ENCODE measurements around the gene RNF144A.

Gene RNF144A

DNA sequence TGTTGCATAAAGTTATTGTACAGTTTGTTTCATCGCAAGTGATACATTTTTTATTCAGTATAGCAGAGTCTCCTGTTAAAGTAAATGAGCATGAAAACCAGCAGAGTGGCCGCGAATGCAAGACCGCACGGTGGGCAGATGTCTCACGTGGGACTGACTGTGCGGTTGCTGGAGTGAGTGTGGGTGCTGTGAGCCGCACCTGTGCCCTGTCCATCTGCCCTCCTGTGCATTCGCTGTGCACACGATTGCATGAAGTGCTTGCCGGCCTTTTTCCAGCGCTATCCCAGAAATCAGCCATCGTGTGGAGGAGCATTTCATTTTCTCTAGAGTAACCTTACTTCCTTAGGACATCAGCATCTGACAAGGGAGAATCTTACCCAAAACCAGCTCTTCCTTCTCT is 118.7 kb downstream of the RNF144A start:
- no peak for DNase-seq

DNA sequence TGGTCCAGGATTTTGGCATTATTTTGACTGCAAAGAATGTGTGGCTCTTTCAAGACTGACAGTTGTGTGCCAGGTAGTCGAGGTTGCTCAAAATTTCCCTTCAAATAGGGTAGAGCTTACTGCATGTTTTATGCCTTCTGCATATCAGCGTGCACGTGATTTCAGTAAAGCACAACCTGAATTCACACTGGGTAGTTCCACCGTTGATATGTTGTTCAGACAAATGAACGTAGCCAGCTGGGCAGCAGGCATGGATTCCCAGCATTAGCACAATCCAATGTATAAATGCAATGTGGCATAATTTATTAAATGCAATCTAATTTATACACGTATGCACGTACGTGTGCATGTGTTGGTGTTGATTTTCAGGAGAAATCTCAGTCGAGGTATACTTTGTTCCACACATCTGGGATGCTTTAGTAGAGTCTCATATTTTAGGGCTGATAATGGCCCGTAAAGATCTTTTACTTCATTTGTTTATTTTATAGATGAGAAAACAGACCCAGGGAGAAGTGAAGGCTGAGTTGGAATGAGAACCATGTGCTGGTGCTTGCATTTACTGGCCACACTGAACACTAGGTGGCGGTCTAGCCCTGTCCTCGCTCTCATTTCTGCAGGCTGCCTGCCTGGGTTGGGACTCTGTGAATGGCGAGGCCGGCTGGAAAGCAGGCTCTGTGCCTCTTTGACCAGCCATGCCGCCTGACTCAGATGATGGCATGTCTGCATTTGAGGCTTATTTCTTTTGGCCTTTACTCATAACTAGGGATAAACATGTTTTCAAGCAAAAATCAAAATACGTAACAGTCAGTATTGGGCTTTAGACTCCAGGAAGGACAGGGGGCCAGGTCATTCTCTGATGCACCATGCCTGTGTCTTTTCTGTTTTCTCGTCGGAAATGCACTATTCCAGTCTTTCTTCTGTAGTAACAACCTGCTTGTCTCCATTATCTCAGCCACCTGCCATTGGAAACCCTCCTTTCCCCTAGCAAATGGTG is 120.4 kb downstream of the RNF144A start:
- DNase-seq: peak in 48 of 58 donors; percentile 17 to 81 (median 58)

DNA sequence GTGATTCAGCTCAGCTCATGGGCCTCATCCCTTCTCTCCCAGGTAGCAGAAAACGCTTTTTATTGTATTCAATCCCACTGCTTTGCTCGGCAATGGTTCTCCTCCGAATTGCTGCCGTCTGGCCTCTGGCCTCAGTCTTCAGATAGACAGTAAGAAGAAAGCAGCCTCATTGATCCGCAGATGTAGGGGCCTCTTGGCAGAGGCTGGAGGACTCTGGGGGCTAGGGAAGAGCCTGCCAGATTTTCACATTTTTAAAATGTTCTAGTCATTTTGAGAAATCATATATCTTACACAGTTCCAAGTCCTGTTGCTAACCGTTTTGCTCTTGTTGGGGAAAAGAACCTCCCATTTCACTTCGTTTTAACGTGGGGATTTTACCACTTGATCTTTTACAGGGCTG is 123.3 kb downstream of the RNF144A start:
- DNase-seq: no peak

DNA sequence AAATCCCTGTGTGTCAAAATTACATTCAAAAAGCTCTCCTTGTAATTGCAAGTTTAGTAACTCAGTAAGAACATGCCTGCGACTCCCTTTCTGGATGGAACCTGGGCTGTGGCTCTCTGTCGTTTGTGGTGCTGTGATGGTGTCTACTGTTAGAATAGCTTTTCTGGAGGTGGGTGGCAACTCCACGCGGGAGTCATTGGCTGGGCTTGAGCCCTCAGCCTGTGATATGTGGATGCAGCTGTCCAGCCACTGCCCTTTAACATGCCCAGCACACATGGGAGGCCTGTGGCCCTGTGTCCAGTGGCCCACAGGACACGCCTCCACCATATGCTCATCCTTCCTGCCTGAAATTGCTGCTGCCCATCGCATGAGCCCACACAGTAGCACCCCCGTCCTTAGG is 124.2 kb downstream of the RNF144A start:
- no peak for DNase-seq

DNA sequence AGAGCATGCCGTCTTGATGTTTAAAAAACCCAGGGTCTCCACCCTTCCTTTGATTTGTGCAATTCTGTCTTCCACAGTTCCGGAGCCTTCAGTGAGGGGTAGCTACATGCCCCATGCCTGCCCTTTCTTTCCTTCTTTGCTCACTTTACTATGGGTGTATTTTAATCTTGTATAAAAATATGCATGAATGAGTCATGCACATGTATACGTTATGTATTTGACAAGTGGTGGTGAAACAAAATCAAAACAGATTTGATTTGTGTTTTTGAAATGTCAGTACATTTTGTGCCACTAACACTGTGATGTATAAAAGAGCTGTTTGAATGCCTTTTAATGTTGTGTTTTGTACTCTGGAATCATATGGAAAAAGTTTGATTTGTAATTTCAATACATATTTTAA is 126.5 kb downstream of the RNF144A start:
- no peak for DNase-seq

DNA sequence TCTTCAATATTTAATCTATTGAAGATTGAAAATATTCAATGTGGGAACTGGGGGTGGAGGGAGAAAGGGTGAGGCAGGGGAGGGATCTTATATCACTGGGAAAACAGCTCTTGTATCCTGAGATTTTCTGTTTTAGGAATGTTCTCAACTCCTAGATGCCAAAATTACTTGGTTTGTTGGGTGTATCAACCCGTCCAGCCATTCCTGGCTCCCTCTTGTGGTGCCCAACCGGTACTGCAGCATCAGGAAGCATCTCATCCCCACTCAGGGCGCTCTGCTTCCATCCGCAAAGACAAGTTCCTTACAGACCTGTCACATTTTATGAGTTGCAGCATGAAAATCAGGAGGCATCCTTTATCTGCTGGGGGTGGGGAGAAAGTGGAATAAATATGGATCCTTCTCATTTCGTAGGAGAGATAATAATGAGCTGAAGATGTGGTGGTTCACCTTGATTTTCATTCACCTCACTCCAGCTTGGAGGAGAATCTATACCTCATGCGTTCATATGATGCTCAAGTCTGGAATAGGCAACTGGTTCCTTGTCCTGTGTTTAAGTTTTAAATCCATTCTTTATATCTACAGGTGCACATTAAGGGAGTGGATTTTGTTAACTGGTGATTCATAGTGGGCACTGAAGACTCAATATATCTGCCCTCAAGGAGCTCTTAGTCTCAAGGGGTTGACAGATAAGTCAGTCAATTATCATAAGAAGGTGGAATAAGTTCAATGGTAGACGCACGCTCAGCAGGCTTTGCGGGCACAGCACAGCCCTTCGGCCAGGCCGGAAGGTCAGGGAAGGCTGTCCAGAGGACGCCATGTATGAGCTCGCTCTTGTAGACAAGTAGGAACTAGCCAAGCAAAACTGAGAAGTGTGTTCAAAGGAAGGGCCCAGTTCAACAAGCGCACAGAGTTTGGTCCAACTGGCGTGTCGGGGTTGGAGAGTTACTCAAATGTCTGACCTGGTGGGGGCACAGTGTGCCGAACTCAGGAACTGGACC is 127.3 kb downstream of the RNF144A start:
- DNase-seq: peak in 45 of 58 donors; percentile 9 to 79 (median 38)

DNA sequence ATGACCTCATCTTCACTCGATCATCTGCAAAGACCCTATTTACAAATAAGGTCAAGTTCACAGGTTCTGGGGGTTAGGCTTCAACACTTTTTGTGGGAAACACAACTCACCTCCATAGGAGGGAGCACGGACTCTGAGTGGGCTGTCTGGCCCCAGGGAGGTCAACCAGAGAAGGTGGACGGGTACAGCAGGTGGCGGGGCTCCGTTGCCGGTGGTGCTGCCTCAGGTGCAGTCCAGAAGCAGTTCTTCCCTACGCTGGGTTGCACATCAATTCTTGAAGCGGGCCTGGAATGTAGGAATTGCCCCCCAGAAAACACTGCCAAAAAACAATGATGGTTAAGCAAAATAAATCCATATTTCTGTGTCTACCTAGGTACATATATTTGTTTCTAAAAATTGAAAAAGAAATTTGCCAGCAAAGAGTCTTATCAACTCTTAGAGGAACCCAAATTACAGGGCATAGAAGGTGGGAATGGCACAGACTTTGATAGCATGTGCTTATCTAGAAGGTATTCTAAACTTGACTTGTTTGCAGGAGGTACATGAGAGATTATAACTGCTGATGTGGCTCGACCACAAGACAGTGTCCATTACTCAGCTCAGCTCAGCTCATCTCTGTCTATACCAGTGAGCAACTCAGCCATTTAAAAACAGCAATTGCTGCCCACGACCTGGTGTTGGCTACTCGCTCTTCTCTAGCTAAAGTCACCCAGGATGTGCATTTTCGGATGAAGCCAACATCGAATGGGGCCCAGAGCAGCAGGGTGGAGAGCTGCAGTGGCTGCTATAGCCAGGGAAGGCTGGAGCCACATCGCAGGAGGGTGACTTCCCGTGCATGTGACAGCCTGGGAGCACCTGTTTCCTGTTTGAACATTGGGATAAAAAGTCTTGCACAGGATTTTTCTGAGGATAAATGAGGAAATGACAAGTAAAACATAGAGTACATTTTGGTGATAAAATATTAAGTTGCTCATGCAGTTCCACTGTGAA is 128.7 kb downstream of the RNF144A start:
- DNase-seq: no peak

DNA sequence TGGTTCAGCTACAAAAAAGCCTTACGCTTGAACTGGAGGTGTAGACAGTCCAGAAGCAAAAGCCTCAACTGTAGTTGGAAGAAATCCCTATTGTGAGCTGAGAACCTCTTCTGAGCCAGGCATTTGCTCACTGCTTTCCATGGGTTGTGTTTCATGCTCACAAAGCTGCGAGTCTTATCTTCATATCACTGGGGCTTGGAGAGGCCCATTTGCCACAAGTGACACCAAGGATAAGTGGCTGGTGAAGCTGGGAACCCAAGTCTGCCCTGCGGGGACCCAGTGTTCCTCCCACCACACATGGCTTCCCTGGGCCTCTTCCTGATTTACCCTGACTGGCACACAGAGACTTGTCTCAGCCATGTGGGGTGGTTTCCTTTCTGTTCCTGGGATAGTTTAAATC is 130.4 kb downstream of the RNF144A start:
- no peak for DNase-seq

DNA sequence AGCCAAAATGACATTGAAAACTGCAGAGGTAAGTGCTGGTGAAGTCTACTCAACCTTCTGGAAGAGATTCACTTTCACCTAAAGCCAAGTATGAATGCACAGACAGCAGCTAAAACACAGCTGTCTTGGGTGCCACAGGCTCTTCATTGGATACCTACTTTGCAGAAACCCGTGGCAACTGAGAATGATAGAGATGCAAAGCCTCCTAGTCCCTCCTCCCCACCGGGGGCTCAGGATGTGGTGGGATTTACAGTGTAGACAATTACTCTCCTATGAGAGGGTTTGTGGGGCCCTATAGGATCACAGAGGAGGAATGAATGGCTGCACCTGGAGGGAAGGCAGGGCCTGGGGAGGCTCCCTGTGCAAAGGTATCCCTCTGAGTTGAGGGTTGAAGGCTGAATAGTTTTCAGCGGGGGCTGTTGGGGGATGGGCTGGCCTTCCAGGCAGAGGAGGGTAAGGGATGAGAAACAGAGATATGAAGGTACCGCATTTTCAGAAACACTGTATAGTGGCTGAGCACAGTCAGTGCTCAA is 131.6 kb downstream of the RNF144A start:
- no peak for DNase-seq

DNA sequence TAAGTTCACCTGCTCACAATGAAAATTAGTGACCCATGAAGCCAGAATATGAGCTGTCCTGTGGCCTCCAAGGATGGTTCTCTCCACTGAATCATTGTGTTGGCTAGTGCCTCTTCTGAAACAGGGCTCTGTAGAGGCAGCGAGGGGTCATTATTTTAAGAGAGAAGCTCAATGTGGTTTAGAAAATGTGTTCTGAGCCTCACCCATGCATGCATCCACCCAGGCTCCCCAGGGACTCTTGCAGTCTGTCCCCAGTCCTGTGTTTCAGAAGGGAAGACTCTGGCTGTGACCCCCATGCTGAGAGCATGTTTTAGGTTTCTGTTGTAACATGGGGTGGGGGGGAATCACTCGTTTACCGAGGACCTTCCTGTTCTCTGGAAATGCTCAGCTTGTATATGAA is 135.2 kb downstream of the RNF144A start:
- DNase-seq: no peak

DNA sequence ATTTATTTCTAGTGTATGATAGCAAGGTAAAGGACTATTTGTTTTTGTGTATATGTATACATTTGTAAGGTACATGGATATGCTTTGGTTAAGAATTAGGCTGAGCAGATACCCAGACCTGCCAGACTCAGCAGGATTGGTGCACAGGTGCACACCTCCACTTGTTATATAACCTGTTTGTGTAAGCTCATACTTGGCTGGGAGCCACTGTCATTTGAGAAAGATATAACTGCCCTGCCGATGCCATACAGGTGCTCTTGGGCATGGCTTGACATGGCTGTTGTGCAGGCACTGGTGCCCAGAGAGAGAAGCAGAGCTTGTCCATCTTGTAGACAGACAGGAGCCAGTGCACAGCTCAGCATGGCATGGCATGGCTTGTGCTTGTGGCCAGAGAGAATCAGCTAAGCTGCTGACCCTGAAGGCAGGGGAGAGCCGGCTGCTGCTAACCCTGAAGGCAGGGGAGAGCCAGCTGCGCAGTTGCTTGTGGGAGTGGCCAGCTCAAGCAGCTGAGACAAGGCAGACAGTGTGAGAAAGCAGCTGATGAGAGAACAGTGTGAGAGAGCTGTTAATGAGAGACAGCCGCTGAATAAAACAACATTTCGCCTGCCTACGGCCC is 136.5 kb downstream of the RNF144A start:
- peak in 32 of 58 donors; percentile 6 to 72 (median 28) for DNase-seq

DNA sequence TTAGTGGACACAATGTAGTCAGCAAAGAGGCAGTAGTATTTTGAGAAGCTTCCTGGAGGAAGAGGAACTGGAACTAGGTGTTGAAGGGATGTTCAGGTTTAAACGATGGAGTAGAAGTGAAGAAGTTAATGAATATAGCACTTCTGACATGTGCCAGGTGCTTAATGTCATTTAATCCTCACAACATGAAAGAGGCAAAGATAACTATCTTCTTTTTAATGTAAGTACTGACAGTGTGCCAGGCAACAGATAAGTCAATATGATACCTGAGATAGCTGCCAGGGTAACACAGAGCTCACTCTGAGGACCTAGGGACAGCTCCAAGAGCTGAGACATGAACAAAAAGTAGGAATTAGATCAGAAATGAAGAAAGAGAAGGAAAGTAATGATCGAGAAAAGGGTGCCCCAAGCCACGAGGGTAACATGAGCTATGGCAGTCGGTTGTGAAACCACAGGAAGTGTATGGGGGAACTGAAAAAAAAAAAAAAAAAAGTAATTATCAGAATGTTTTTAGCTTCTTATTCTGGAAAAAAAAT is 140.7 kb downstream of the RNF144A start:
- DNase-seq: no peak

DNA sequence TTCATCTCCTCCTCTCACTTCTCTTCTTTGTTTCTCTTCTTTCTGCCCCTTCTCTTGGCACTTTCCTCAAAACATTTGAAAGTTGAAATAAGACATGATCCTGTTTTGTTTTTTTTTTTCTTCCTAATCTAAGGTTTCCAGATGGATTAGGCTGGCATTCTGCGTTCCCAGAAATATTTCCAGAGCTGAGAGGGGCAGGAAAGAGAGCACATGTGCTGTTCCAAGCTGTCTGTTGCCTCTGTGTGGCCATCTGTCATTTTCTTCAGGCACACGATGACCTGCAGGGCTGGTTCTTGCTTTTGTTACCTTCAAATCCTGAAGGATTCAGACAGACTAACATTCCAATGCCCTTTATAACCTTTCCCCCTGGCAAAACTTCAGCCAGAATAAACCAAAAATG is 142.9 kb downstream of the RNF144A start:
- DNase-seq: no peak

DNA sequence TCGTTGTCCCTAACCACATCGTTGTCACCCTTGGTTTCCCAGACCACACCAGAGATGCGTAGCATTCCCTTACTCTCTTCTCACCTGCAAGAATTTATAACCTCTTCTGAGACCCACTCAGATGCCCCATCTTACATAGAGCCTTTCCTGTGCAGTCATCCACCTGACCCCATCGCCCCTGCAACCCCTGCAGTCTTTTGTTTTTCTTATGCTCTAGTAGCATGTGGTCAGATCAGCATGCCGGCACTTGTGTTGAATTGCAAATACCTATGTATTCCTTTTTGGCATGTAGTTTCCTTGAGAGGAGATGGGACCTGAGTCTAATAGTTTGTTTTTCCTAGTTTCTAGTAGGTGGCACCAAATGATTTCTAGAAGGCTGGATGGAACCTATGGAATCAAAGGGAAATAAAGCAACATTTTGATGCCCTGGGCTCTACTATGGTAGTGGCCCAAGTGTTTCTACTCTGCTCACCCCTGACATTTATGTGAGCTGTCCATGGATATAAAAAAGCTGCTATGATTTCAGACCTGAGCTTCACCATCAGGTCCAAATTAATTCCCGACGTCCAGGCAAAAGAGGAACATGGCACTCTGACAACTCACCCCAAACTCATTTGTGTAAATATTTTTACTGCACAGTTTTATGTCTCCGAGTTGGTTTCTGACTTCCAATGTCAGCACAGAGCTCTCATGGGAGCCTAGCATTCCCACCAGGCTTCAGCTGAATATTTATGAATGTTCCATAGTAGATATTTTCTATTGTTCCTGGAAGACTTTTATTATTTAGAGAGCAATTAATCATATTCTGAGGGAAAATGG is 143.6 kb downstream of the RNF144A start:
- DNase-seq: no peak

DNA sequence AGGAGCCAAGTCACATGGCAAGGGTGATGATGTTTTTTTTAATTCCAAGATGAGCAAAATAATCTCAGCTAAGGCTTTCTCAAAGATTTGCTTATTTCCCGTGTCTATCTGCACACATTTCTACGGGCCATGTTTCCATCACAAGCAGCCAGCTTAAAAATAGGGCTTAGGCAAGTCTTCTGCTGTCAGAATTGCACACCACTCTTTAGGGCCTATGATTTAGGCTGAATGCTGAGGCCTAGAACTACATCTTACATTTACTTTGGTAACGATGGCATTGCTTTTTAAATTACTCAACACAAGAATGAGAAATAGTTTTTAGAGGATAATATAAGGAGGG is 144.2 kb downstream of the RNF144A start:
- DNase-seq: no peak

DNA sequence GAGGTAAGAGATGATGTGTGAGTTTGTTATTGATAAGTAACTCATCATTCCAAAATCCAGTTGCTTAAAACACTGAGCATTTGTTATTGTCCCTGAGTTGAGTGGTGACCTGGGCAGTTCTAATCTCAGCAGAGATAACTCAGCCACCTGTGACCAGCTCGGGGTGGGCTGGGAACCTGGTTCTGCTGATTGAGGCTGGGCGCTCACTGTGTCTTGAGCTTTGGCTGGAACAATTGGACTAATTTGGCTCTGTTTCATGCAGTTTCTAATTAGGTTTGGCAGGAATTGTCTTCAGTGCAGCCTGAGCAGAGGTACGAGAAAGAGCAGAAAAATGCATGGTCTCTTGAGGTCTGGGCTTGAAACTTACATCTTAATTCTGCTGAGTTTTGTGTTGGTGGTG is 144.7 kb downstream of the RNF144A start:
- DNase-seq: no peak

DNA sequence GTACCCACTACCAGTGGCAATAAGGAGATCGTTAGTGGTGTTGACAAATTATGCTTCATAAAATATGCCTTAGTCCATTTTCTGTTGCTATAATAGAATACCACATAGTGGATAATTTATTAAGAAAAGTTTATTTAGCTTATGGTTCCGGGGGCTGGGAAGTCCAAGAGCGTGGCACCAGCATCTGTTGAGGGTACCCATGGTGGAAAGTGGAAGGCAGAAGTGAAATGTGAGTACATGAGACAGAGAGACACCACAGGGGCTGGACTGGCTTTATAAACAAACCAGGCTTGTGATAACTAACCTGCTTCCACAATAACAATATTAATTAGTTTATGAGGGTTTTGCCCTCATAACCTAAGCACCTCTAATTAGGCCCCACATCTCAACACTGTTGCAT is 146.6 kb downstream of the RNF144A start:
- DNase-seq: no peak

DNA sequence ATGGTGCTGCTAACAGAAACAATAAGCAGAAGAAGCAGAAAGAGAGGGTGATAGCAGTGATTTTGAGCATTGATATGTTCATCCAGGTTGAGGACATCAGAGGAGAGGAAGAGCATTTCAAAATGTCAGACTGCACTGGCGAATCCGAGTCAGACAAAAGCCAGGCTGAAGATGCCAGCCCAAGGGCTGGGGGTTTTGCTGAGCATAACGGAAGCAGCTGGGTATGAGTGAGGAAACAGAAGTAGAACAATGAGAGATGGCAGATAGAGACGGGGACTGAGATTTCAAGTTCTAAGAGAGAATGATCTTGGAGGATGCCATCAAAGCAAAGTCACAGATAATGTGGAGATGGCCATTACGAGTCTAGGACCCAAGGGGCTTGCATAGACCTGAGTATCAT is 151.2 kb downstream of the RNF144A start:
- DNase-seq: no peak

DNA sequence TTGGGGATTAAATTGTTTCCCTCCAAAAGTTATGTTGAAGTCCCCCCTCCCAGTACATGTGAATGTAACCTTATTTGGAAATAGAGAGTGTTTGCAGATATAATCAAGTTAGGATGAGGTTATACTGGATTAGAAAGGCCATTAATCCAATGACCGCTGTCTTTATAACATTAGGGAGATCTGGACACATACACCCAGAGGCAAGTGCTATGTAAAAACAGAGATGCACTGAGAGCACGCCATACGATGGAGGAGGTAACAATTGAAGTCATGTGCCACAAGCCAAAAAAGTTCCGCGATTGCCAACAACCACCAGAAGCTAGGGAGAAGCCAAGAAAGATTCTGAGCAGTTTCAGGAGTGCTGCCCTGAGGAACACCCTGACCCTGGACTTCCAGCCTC is 153.3 kb downstream of the RNF144A start:
- DNase-seq: no peak
